ENCODE measurements around the gene AMHR2.

Gene AMHR2

DNA sequence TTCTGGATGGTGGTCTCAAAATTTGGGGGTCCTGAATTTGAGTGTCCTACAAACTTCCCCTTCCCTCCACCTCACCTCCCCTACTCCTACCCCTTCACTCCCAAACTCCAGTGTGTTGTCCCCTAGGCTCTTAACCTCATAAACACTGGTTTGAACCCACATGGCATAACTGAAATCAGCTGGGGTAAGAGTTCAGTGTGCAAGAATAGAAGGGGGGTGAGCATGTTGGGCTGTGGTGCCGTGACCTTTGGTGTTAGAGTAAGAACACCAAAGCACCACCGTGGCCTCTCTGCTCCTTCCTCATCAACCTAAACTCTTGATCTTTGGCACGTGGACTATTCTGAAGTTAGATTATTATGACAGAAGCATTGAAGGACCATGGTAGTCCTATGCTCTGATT lies 39.3 kb downstream of the AMHR2 start:
- peak; percentile 57 for DNase-seq
- Histone ChIP-seq H3K9ac (ENCODE audit: low read length) (peak overlapping the region; percentile 65), H3K36me3 (replicated peaks; ENCODE audit: insufficient read depth, low read length) (peaks cover 10% of the 10 kb centered on the region), H3K4me3 (ENCODE audit: low read length) (peak overlapping the region; percentile 45), H2AFZ (ENCODE audit: low read length) (no peak overlapping the region), H3K27ac (ENCODE audit: low read length) (peak overlapping the region; percentile 94), H3K9me2 (replicated peaks; ENCODE audit: insufficient read depth, low read length) (no peaks in the 10 kb centered on the region), H4K20me1 (ENCODE audit: insufficient read depth, low read length) (no peaks in the 10 kb centered on the region; the same call in 1 of the 2 replicates), H3K27me3 (replicated peaks; ENCODE audit: insufficient read depth, low read length) (no peaks in the 10 kb centered on the region), H3K79me2 (ENCODE audit: low read length) (peaks cover 100% of the 10 kb centered on the region), H3K4me1 (ENCODE audit: low read length) (peaks cover 82% of the 10 kb centered on the region), H3F3A (ENCODE audit: insufficient read depth, low read length) (peaks cover 98% of the 10 kb centered on the region), H3K9me3 (replicated peaks; ENCODE audit: insufficient read depth, low read length) (no peaks in the 10 kb centered on the region), H3K4me2 (ENCODE audit: low read depth, low read length) (peak overlapping the region; percentile 76)
- TF ChIP-seq, protein P1, sequence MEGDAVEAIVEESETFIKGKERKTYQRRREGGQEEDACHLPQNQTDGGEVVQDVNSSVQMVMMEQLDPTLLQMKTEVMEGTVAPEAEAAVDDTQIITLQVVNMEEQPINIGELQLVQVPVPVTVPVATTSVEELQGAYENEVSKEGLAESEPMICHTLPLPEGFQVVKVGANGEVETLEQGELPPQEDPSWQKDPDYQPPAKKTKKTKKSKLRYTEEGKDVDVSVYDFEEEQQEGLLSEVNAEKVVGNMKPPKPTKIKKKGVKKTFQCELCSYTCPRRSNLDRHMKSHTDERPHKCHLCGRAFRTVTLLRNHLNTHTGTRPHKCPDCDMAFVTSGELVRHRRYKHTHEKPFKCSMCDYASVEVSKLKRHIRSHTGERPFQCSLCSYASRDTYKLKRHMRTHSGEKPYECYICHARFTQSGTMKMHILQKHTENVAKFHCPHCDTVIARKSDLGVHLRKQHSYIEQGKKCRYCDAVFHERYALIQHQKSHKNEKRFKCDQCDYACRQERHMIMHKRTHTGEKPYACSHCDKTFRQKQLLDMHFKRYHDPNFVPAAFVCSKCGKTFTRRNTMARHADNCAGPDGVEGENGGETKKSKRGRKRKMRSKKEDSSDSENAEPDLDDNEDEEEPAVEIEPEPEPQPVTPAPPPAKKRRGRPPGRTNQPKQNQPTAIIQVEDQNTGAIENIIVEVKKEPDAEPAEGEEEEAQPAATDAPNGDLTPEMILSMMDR (IDR thresholded peaks at IDR 0.05; ENCODE audit: low read length), result no peak
- TF ChIP-seq EZH2phosphoT487 (IDR thresholded peaks at IDR 0.05; ENCODE audit: low read length), result no peak
- TF ChIP-seq EZH2 (optimal IDR thresholded peaks at IDR 0.05; ENCODE audit: low read depth, low read length), result no peak

DNA sequence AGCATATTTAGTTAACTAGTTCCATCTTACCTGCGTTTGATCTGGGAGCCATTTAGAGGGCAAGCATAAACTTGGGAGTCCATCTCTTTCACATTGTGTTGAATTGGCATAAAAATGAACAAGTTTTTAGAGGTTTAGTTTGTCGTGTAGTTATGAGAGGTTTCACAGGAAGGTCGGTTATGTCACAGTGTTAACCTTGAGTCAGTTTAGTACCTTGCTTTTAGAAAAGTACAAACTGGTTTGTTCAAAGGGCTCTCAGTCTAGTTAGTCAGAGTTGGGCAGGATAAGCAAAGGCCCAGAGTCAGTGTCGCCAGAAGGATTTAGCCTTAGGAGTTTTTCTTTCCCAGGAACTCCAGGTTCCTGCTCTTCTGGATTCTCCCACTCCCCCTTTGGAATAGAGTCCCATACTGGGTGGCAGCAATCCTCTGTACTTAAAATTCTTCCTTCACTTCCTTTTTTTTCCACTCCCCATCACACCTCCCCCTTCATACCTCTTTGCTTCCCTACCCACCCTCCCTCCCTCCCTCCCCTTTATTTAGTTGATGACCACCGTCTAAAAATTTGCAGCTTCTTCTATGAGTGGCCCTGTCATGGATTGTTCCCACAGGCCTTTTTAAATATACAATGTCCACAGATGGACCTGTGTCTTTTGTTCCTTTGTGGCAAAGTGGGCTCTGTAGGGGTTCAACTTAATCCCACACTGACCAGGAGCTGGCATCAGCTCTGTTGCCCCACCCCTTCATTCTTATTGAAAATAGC lies 40.3 kb downstream of the AMHR2 start:
- Histone ChIP-seq H3K79me2 (ENCODE audit: low read length) (peaks cover 100% of the 10 kb centered on the region), H2AFZ (ENCODE audit: low read length) (no peak overlapping the region), H3K36me3 (replicated peaks; ENCODE audit: insufficient read depth, low read length) (peaks cover 14% of the 10 kb centered on the region), H3K4me1 (ENCODE audit: low read length) (peaks cover 88% of the 10 kb centered on the region), H3K9me2 (replicated peaks; ENCODE audit: insufficient read depth, low read length) (no peaks in the 10 kb centered on the region), H3K27ac (ENCODE audit: low read length) (peak overlapping the region; percentile 94), H3K9ac (ENCODE audit: low read length) (peak overlapping the region; percentile 65), H3K4me3 (ENCODE audit: low read length) (peak overlapping the region; percentile 45; the same call in 1 of the 2 replicates), H3K9me3 (replicated peaks; ENCODE audit: insufficient read depth, low read length) (no peaks in the 10 kb centered on the region), H3K27me3 (replicated peaks; ENCODE audit: insufficient read depth, low read length) (no peaks in the 10 kb centered on the region), H3K4me2 (ENCODE audit: low read depth, low read length) (peak overlapping the region; percentile 76), H3F3A (ENCODE audit: insufficient read depth, low read length) (peaks cover 99% of the 10 kb centered on the region), H4K20me1 (ENCODE audit: insufficient read depth, low read length) (no peaks in the 10 kb centered on the region; the same call in 1 of the 2 replicates)
- TF ChIP-seq EZH2 (optimal IDR thresholded peaks at IDR 0.05; ENCODE audit: low read depth, low read length), result no peak
- TF ChIP-seq EZH2phosphoT487 (IDR thresholded peaks at IDR 0.05; ENCODE audit: low read length), result no peak
- TF ChIP-seq, protein P1 (IDR thresholded peaks at IDR 0.05; ENCODE audit: low read length), result no peak
- peak; percentile 51 for DNase-seq

DNA sequence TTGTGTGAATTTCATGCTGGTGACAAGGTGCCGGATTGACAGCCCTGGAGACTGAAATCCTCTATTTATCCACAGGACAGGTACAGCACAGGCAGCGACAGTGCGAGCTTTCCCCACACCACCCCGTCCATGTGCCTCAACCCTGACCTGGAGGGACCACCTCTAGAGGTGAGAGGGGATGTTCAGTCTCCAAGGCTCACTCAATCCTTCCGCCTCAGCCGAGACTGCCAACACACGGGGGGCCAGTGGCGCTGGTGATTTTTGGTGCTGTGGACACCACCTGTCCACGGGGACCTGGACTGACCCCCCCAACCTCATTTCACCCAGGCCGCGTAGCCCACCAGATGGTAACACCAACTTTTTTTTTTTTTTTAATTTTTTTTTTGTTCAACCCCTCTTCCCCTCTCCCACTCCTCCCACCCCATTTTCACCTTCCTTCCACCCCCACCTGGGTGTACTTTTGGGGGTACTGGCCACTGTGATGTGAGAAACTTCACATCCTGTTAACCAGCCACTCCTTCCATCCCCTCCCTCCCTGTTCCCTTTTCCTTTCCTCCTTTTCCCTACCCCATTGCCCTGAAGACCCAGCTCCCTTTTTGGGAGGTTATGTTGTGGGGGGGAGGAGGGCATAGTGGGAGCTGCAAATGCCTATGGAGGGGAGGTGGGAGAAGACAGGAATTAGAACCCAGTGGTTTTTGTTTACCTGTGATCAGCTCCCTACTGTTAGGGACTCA lies 41.2 kb downstream of the AMHR2 start:
- Histone ChIP-seq H3K27ac (ENCODE audit: low read length) (peak overlapping the region; percentile 94), H3K4me2 (ENCODE audit: low read depth, low read length) (peak overlapping the region; percentile 61)
- no peak for TF ChIP-seq EZH2phosphoT487 (IDR thresholded peaks at IDR 0.05; ENCODE audit: low read length)
- TF ChIP-seq EZH2 (optimal IDR thresholded peaks at IDR 0.05; ENCODE audit: low read depth, low read length), result no peak
- TF ChIP-seq, protein P1 (IDR thresholded peaks at IDR 0.05; ENCODE audit: low read length), result no peak

More for the DNA sequence above, 41.2 kb downstream of the AMHR2 start:
- no peaks in the 10 kb centered on the region for H3K9me2 ChIP-seq (replicated peaks; ENCODE audit: insufficient read depth, low read length)
- H3K9me3 ChIP-seq (replicated peaks; ENCODE audit: insufficient read depth, low read length), result no peaks in the 10 kb centered on the region
- peaks cover 94% of the 10 kb centered on the region for H3K79me2 ChIP-seq (ENCODE audit: low read length)
- peak; percentile 6 for DNase-seq
- H3F3A ChIP-seq (ENCODE audit: insufficient read depth, low read length), result peaks cover 99% of the 10 kb centered on the region
- no peaks in the 10 kb centered on the region; the same call in 1 of the 2 replicates for H4K20me1 ChIP-seq (ENCODE audit: insufficient read depth, low read length)
- peaks cover 14% of the 10 kb centered on the region for H3K36me3 ChIP-seq (replicated peaks; ENCODE audit: insufficient read depth, low read length)
- peak overlapping the region; percentile 58 for H3K9ac ChIP-seq (ENCODE audit: low read length)
- H3K27me3 ChIP-seq (replicated peaks; ENCODE audit: insufficient read depth, low read length), result no peaks in the 10 kb centered on the region
- H3K4me1 ChIP-seq (ENCODE audit: low read length), result peaks cover 91% of the 10 kb centered on the region
- peak overlapping the region; percentile 13; the same call in 1 of the 2 replicates for H3K4me3 ChIP-seq (ENCODE audit: low read length)
- H2AFZ ChIP-seq (ENCODE audit: low read length), result no peak overlapping the region
